GOT3 (cell line): ENCODE results near the gene CHADL.
"Not testable (repeated sequence)": the region's sequence is repeated elsewhere in the genome, so short reads cannot be mapped to it uniquely, and the experiment has no call there.

Source experiments
- DNase-seq: peaks from one replicate; lab custom pipeline; 2025; ENCODE audit warnings: mixed read lengths; lab: John Stamatoyannopoulos, UW

Gene CHADL

GRCh38 chr22:41181349-41182241, 59.1 kb downstream of the CHADL start:
- DNase-seq = no peak

GRCh38 chr22:41180926-41181325, 59.8 kb downstream of the CHADL start:
- no peak for DNase-seq

DNA sequence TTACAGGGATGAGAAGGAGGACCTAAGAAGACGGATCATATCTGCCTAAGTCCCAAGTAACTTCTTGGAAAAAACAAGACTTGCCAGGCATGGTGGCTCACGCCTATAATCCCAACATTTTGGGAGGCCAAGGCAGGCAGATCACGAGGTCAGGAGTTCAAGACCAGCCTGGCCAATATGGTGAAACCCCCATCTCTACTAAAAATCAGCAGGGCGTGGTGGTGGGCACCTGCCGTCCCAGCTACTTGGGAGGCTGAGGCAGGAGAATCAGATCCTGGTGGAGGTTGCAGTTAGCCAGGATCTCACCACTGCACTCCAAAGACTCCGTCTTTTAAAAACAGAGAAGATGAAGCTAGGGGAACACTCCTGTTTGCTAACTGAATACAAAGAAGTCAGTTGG, 60.4 kb downstream of the CHADL start:
- DNase-seq = not testable (repeated sequence)
